GM19239 (cell line): ENCODE data around the gene EXOSC3.
"Not testable (repeated sequence)": the region's sequence is repeated elsewhere in the genome, so short reads cannot be mapped to it uniquely, and the experiment has no call there.

Experiments
- DNase-seq: peaks from one replicate; pipeline ENCODE4 v3.0.0; 2011; ENCODE audit warnings: low spot score; ENCODE audit not compliant: insufficient read length
- FAIRE-seq: peaks from 2 replicates; lab custom pipeline; 2011; peaks lifted over from hg19 to GRCh38; lab: Jason Lieb, UNC

Gene EXOSC3

GRCh38 chr9:37778534-37778933, 6.3 kb downstream of the EXOSC3 start:
- FAIRE-seq (no peak), DNase-seq (no peak)

GRCh38 chr9:37776328-37776727, 8.5 kb downstream of the EXOSC3 start:
- DNase-seq (no peak), FAIRE-seq (no peak)

- FAIRE-seq = no peak
- no peak for DNase-seq
These were observed 9.5 kb downstream of the EXOSC3 start for GRCh38 chr9:37775216-37775919.

- FAIRE-seq (no peak), DNase-seq (no peak)
These were observed 14.9 kb downstream of the EXOSC3 start for GRCh38 chr9:37769995-37770394.

- FAIRE-seq (no peak), DNase-seq (no peak)
These were observed 15.6 kb downstream of the EXOSC3 start for GRCh38 chr9:37769306-37769705.

- not testable (repeated sequence) for DNase-seq, FAIRE-seq
These were observed 19.6 kb downstream of the EXOSC3 start for GRCh38 chr9:37765263-37765662.

GRCh38 chr9:37761511-37761910, 23.4 kb downstream of the EXOSC3 start:
- FAIRE-seq (no peak), DNase-seq (no peak)

GRCh38 chr9:37760416-37761161, 24.3 kb downstream of the EXOSC3 start:
- FAIRE-seq (no peak), DNase-seq (no peak)

- DNase-seq (no peak), FAIRE-seq (no peak)
These were observed 26.1 kb downstream of the EXOSC3 start for GRCh38 chr9:37758747-37759146.

GRCh38 chr9:37753489-37754190, 31.2 kb downstream of the EXOSC3 start, which contains the start of gene TRMT10B:
Gene TRMT10B (plus strand): TSS chr9:37753805. CDS start chr9:37761932, 8,127 bp downstream.
- peak; percentile 95 for DNase-seq

GRCh38 chr9:37752642-37753488, 32.0 kb downstream of the EXOSC3 start:
- no peak for DNase-seq
- no peak for FAIRE-seq

More at GRCh38 chr9:37753489-37754190, 31.2 kb downstream of the EXOSC3 start, which contains the start of gene TRMT10B:
- FAIRE-seq = peak; percentile 94

GRCh38 chr9:37752112-37752511, 32.8 kb downstream of the EXOSC3 start:
- DNase-seq, FAIRE-seq: not testable (repeated sequence)

GRCh38 chr9:37751704-37752103, 33.2 kb downstream of the EXOSC3 start:
- FAIRE-seq, DNase-seq: not testable (repeated sequence)

- no peak for DNase-seq
- no peak for FAIRE-seq
These were observed 33.7 kb downstream of the EXOSC3 start for GRCh38 chr9:37751186-37751585.

- no peak for FAIRE-seq
These were observed 35.7 kb downstream of the EXOSC3 start for GRCh38 chr9:37749129-37749528.

GRCh38 chr9:37747271-37747753, 37.6 kb downstream of the EXOSC3 start:
- peak; percentile 79 for DNase-seq
- peak; percentile 81 for FAIRE-seq

More at GRCh38 chr9:37749129-37749528, 35.7 kb downstream of the EXOSC3 start:
- no peak for DNase-seq

- DNase-seq = no peak
- FAIRE-seq = no peak
These were observed 38.2 kb downstream of the EXOSC3 start for GRCh38 chr9:37746448-37747270.

- FAIRE-seq (no peak), DNase-seq (no peak)
These were observed 38.9 kb downstream of the EXOSC3 start for GRCh38 chr9:37745970-37746369.
